Right atrium auricular region (tissue), 2 donors: ENCODE data around the gene POU2AF2. TPM values are rescaled to one million over a fixed set of nuclear protein-coding genes. Genes with fewer than 3 reads are reported as not detected.
A peak's percentile ranks its signal among the peaks of the same experiment; 100 is the strongest.

Experiments
- DNase-seq: peaks from one replicate; pipeline ENCODE4 v3.0.0-alpha.2; 2019; ENCODE audit warnings: low spot score
- H3K27ac ChIP-seq, 2 donors: fragments of 200-600 bp; sonication (generic); 1 replicate in 1 of 2; 2 replicates in 1 of 2; pipeline ENCODE4 v1.5.1; 2016 to 2019
- H3K27me3 ChIP-seq, 2 donors: fragments of 200-600 bp; sonication (generic); one replicate each; pipeline versions ENCODE4 v1.5.1 to v1.6.0; 2017 to 2019
- H3K36me3 ChIP-seq: fragments of 200-600 bp; sonication (generic); one replicate; pipeline ENCODE4 v1.5.1; 2016
- H3K4me1 ChIP-seq, 2 donors: fragments of 200-600 bp; sonication (generic); one replicate each; pipeline versions ENCODE4 v1.5.1 to v1.6.0; 2017 to 2019
- H3K4me3 ChIP-seq, 2 donors: fragments of 200-600 bp; sonication (generic); 1 replicate in 1 of 2; 2 replicates in 1 of 2; pipeline ENCODE4 v1.5.1; 2017 to 2019; ENCODE audit warnings: mild to moderate bottlenecking in 1 of 2, moderate library complexity in 1 of 2
- H3K9me3 ChIP-seq, 2 donors: fragments of 200-600 bp; sonication (generic); one replicate each; pipeline ENCODE4 v1.5.1; 2019
- CTCF ChIP-seq, 2 donors: fragments of 200-600 bp; sonication (generic); IDR thresholded peaks; one replicate each; pipeline ENCODE4 v1.5.1; 2019; ENCODE audit warnings: antibody characterized with exemption in 2 of 2
- total RNA-seq, 2 donors: library from RNA; depleted of rRNA; stranded (reverse); fragments of >200 nt; gene quantifications; one replicate each; pipeline ENCODE4 v1.1.0, GENCODE V29; 2016

POU2AF2 gene
- total RNA-seq, 2 donors from 2014 or later, result not detected

DNA sequence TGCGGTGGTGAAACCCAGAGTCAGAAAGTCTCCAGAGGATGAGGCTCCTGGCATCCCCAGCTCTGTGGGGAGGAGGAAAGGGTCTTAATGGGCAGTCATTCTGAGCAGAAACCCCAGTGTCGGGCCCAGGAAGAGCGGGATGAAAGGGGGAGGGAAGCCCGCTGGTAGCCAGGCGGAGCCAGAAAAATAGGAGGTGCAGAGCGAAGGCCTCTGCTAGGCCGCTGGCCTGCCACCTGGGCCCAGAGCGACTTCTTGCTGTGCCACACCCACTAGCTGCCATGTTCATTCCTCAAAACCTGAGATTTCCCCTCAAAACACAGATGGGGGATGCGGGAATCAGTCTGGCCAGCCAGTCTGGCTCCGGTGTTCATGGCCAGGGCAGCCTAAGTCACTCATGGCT, 52.2 kb downstream of the POU2AF2 start:
- no peak for TF ChIP-seq CTCF (IDR thresholded peaks at IDR 0.05)
- Histone ChIP-seq H3K9me3 (no peaks in the 10 kb centered on the region), H3K27ac (no peak overlapping the region), H3K4me1 (peaks cover 0 to 18% of the 10 kb centered on the region in 2 donors), H3K4me3 (no peak overlapping the region), H3K36me3 (no peaks in the 10 kb centered on the region), H3K27me3 (no peaks in the 10 kb centered on the region)
- DNase-seq, result no peak

- Histone ChIP-seq H3K36me3 (no peaks in the 10 kb centered on the region), H3K4me3 (peak within 1 kb of the TSS; percentile 51 to 61), H3K9me3 (no peaks in the 10 kb centered on the region), H3K4me1 (peaks cover 0 to 18% of the 10 kb centered on the region in 2 donors), H3K27me3 (no peaks in the 10 kb centered on the region), H3K27ac (peak within 1 kb of the TSS in 1 of 2 donors; percentile 64)
- no peak for DNase-seq
- no peak for TF ChIP-seq CTCF (IDR thresholded peaks at IDR 0.05)
These were observed 53.0 kb downstream of the POU2AF2 start, which contains the start of gene POU2AF3 for GRCh38 chr11:111298413-111299100. POU2AF3 (plus strand) TSS chr11:111298546; CDS start chr11:111298582, 36 bp downstream.

- Histone ChIP-seq H3K9me3 (no peaks in the 10 kb centered on the region), H3K36me3 (no peaks in the 10 kb centered on the region), H3K27me3 (no peaks in the 10 kb centered on the region), H3K27ac (peak overlapping the region in 1 of 2 donors; percentile 64), H3K4me1 (peaks cover 0 to 18% of the 10 kb centered on the region in 2 donors), H3K4me3 (peak overlapping the region; percentile 51 to 61)
- peak; percentile 33 to 63 for TF ChIP-seq CTCF (IDR thresholded peaks at IDR 0.05)
- DNase-seq, result no peak
These were observed 53.8 kb downstream of the POU2AF2 start for GRCh38 chr11:111299101-111300026.

- no peak for DNase-seq
- Histone ChIP-seq H3K27ac (no peak overlapping the region), H3K27me3 (no peaks in the 10 kb centered on the region), H3K9me3 (no peaks in the 10 kb centered on the region), H3K4me3 (no peak overlapping the region), H3K36me3 (no peaks in the 10 kb centered on the region), H3K4me1 (peaks cover 0 to 18% of the 10 kb centered on the region in 2 donors)
- TF ChIP-seq CTCF (IDR thresholded peaks at IDR 0.05), result no peak
These were observed 55.0 kb downstream of the POU2AF2 start for GRCh38 chr11:111300569-111300968.

DNA sequence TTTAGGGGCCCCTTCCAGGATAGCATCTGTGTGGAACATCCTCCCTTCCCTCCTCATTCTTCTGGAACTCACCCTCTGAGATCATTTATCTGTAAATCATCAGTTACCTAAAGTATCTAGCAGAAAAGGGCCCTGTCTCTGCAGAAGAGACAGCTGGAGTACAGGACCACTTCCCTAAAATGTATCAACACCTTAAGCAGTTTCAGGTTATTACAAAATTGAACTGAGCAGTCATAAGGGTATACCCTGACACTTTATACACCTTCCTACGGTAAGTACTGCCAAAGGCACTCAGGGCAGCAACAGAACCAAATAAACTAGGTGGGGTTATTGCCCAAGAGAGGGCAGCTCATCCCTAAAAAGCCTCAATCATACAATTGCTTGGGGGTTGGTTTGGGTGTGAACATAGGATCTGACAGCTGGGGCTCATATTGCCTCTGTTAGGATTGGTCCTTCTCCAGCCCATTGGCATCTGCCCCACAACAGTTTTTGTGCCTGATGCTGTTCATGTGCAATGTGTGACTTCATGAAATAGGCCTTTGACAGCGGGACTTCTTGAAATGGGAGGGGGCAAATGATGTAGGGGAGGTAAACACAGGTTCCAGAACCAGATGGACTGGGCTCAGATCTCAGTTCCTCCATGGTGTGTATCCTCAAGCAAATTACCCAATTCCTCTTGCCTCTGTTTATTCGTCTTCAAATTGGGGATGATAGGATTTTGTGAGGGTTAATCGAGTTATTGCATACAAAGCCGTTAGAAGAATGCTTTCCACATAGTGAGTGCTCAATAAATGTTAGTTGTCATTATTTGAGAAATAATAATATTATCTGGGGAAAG, 55.7 kb downstream of the POU2AF2 start:
- Histone ChIP-seq H3K27ac (no peak overlapping the region), H3K4me1 (peaks cover 0 to 18% of the 10 kb centered on the region in 2 donors), H3K27me3 (no peaks in the 10 kb centered on the region), H3K36me3 (no peaks in the 10 kb centered on the region), H3K9me3 (no peaks in the 10 kb centered on the region), H3K4me3 (no peak overlapping the region)
- no peak for DNase-seq
- no peak for TF ChIP-seq CTCF (IDR thresholded peaks at IDR 0.05)
